Head of caudate nucleus (tissue), 42 donors: Measurements from ENCODE around the gene EML6.

ENCODE experiments used
- DNase-seq, 42 donors: peaks; one replicate each; pipeline versions ENCODE4 v3.0.0 to v3.0.0-alpha.2; 2020 to 2021; ENCODE audit warnings: mixed read lengths in 7 of 42
- intact Hi-C: fragments of 100-400 bp; cut with DNase I; formaldehyde crosslinking; loops from one replicate; pipeline ENCODE4 v1.15.0; 2022

EML6 gene

DNA sequence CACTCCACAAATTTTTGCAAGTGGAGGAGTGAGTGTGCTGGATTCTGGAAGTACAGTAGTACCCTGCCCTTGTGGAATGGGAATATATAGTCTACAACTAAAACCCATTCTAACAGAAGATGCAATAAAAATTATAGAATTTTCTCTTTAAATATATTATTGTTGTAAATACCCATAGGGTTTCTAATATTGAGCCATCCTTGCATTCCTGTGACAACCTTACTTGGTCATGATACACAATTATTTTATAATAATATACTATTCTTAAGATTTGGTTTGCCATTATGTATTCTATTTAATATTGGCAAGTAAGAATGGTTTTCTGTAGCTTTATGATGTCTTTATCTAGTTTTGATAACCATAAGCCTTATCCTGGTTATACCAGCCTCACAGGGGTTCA lies 52.2 kb downstream of the EML6 start:
- intact Hi-C loops, result no loop called here
- no peak for DNase-seq

DNA sequence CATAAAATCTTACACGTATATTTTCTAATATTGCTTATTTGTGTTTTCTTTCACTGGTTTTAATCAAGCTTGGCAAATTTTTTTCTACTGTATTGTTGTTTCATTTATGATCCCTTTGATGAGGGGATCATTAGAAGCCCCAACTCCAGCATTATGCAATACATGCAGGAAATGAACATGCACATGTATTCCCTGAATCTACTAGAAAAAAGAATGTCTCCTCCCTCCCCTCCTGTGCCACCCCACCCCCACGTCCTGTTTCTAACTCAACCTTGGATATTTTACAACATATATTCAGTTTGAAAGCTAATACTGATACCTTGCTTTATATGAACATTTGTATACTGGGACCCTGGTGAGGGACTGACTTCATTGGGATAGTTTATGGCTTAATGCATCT lies 53.0 kb downstream of the EML6 start:
- DNase-seq, result no peak
- intact Hi-C loops, result no loop called here

DNA sequence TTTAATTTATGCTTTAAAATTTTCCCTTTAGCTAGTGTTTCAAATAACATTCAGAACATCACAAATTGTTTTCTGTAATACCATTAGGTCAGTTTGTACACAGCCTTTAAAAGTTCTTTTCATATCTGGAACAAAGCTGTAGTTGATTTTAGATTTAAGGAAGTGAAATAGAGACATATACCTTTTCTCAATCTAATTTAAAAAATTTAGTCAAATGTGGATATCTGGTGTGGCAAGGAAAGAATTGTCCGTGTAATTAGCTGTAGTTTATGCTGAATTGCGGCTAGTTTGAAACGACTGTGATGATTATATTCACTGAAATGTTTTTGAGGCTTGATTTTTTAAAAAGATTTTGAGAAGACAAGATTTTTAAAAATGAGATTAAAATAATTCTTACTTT lies 59.9 kb downstream of the EML6 start:
- intact Hi-C loops, result no loop called here
- no peak for DNase-seq

DNA sequence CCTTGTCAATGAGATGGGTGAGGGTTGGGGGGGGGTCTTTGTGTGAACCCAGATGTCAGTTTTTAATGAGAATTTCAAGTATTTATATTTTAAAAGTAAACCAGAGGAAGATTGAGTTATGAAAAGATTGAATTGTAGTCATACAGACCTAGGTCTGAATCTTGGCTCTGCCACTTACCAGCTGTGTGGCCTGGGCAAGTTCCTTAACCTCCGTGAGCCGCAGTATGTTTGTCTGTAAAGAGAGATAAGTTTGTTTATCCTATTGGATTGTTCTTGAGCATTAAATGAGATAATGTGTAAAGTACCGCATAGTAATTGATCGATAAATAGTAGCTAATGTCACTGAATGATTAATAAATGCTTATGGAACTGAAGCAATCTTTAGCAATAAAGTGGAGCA lies 63.8 kb downstream of the EML6 start:
- no peak for DNase-seq
- intact Hi-C loops, result no loop called here

DNA sequence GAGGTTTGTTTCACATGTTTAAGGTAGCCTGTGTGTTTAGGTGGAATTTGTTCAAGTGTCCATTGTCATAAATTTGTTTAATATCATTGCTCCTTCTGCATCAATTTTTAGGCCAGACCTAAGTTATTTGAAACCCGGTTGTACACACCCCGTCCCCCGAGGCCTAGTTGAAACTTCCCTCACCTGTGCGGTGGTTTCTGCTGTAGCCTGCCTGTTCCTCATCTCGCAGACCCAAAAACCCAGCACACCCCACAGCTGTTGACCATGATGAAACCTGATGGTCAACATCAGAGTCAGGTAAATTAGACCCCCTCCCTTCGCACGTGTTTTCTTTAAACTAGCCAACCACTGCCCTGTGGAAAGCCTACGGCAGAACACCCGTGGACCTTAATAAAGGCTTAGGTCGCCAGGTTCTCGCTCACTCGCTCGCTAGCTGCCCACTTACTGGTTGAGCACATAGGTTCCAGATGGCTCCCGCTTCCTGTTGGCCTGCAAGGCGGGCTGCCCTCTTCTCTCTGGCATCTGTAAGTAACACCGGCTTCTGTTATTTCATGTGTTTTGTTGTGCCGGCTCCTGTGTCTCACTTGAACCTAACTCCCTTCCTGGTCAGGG lies 64.4 kb downstream of the EML6 start:
- intact Hi-C loops, result no loop called here
- no peak for DNase-seq

DNA sequence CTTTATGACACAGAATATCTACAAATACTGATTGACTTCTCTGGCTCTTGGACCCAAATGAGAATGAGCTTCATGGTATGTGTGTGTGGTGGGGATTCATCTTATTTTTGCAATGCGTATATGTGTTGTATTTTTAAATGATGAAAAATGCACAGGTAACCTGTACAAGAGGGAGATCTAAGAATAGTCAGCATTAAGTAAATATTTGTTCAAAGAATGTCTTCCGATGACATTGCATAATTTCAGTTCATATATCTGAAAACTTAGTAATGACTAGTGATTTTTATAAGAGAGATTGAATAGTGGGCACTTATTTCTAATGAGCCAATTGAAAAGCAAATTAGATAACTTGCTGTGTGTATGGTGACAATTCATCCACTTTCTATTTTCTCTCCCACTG lies 66.4 kb downstream of the EML6 start:
- intact Hi-C loops, result no loop called here
- DNase-seq, result no peak

DNA sequence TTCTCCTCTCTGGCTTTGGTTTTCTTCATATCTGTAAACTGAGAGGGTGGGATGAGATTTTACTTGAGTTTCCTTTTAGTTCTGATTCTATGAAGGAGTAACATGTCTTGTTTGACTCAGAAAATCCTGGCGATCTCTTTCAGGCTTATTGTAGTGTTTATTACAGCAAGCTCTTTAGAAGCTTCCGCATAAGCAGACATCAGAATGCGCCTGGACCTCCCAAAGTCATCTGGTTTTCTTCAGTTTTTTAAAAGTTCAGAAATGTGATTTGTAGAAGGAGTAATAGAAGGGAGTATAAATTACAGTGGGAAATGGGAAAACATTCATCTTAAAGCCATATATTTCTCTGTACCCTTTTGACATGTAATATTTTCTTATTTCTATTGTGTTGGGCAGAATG lies 68.4 kb downstream of the EML6 start:
- intact Hi-C loops, result no loop called here
- no peak for DNase-seq

DNA sequence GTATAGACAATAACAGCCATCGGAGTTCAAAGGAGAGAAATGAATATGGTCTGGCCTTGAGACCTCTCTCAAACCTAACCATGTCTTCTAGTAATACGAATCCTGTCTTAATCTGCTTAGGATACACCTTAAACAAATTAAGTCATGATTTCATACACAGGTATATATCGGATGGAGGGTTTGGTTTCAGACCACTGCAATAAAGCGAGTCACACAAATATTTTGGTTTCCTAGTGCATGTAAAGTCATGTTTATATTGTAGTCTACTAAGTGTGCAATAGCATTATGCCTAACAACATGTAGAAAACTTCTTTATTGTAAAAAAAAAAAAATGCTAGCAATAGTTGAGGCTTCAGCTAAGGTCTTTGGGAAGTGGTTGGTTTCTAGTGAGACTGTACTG lies 73.8 kb downstream of the EML6 start:
- intact Hi-C loops, result no loop called here
- DNase-seq, result no peak

DNA sequence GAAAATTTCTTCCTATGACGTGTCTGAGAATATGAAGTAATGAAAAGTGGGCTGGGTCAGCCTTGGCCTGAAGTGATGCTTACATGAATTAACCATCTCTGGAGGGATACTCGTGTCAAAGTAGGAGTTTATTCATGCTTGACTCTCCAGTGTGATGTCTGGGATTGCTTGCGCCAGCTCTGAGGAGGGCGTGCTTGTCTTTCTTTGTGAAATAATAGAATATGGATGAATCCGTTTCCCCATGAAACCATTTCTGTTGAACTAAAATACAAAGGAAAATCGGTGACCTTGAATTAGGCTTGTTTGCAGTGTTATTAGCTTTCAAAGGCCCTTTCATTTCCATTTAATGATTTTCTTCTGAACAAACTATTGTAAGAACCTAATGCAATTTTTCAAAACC lies 77.9 kb downstream of the EML6 start:
- intact Hi-C loops, result no loop called here
- no peak for DNase-seq

DNA sequence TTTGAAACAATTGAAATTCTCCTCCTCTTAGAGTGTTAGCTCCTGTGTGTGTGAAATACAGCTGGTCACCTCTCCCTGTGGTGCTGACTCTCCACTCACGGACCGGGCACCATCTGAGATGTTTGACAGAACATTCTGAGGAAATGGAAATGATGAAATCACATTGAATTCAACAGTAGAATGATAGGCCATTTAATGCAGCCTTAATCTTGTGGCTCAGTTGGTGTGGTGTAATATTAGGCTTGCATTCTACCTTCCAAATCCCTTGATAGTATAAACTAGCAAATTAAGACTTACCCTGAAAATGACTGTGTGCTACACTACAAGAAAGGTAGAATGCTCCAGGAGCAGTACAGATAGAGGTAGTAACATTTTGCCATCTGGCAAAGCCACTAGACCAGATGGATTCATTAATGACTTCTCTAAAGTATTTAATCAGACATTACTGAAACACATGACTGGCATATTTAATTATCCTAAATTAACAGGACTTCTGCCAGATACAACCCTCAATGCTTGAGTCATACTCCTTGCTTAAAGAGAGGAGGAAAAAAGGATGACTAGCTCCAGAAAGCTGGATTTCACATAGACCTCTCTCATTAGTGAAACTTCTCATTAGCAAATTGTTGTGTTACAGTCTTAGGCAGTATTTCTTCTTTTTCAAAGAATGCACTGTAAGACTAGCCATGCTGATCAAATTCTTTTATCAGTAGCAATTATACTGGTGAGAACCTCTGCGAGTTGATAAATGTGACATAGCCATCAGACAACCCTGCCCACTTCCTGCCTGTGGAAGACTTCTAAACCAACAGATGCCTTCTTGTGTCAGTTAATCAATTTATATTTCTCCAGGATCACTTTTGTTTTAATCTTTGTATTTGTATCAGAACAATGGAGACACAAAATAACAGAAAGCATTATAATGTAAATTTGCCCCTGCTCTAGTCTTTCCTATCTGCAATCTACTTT lies 80.6 kb downstream of the EML6 start:
- DNase-seq, result no peak
- intact Hi-C loops, result no loop called here

DNA sequence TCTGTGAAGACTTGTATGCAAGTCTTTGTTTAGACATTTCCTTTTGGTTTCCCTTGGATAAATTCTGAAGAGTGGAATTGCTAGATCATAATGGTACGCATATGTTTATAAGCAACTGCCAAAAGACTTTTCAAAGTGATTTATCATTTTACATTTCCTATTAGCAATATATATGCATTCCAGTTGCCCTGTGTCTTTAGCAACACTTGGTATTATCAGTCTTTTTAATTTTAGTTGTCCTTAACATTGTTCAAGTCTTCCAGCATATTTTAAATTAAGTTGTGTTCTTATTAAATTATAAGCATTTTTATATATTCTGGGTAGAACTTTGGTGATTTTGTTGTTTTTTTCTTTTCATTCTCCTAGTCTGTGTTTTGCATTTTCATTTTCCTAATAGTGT lies 81.8 kb downstream of the EML6 start:
- DNase-seq, result no peak
- intact Hi-C loops, result no loop called here

DNA sequence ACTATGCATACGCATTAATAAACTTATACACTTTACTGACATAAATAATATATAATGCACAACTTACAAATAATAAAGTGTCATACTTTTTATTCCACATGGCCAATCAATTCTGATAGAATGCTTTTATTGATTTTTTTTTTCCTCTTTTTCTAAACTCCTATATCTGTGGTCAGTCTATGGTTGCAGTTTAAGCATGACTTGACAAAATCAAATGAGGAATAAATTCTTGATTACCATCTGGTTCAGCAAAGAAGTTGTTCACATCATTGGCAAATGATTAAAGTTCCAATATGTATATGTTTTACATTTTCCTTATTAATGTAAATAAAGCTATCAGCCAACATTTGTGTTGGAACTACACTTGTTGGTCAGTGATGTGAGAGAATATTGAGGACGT lies 83.5 kb downstream of the EML6 start:
- no peak for DNase-seq
- intact Hi-C loops, result no loop called here

DNA sequence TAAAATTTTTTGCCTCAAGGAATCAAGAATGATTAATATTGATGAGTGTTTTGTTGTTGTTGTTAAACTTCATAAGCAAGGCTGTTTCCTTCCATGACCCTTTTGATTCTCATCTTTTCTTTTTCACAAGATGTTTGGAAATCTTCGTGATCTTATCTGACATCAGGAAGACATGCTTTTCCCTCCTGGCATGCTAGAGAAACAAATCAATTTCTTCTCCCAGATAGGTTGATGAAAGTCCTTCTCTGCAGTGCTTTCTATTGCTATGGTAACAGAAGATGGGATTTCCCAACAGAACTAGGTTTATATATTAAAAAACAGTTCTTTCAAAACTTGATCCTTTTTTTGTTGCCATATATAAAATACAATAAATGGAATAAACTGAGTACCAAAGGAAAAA lies 85.2 kb downstream of the EML6 start:
- intact Hi-C loops, result no loop called here
- no peak for DNase-seq

DNA sequence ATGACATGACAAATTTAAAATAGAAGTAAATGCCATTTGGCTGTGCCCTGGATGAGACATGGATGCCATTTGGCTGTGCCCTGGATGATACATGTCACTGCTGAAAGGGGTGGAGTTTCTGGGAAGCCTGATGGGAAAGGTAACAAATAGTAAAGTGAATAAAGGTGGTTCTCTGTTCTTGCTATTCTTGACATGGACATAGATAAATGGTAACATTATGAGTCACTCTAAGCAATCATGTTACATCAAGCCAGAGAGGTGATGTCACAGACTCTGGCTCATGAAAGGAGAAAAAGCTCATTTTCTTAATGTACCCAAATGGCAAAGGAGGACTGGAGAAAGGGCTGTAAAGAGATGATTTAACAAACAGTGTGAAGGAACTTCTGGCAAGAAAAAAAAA lies 86.4 kb downstream of the EML6 start:
- intact Hi-C loops, result no loop called here
- DNase-seq, result no peak

DNA sequence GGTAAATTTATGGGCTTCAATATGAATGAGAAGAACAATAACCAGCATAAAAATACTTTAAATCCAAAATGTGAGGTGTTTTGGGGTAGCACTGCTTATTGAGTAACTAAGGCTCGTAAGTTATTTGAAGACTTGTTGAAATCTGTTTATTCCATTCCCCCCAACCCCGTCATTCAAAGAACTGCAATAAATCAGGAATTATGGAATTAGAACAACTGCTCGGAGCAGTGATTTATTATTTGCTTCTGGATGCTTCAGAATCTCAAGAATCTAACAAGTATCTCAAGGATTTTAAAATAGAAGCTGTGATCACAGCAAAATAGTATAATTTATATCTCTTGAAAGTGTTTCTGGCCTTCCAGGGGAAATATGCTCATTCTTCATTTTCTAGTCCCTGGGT lies 86.8 kb downstream of the EML6 start:
- DNase-seq, result no peak
- intact Hi-C loops, result no loop called here

DNA sequence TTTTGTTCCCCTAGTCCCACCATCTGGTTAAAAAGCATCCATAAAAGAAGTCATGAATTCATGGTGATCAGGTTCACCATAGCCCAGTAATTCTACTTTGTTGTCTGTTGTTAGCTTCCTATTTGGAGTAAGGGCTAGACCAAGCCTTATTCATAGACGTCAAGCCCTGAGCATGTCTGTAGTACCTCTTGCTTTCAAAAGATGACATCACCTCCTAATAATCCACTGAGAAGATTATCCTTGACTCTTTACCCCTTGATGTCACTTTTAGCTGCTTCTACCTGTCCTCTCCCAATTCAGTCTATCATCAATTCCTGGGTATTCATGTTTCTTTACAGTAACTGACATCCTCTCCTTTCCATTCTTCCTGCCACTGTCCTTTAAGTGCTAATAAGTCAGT lies 90.1 kb downstream of the EML6 start:
- intact Hi-C loops, result no loop called here
- DNase-seq, result no peak

DNA sequence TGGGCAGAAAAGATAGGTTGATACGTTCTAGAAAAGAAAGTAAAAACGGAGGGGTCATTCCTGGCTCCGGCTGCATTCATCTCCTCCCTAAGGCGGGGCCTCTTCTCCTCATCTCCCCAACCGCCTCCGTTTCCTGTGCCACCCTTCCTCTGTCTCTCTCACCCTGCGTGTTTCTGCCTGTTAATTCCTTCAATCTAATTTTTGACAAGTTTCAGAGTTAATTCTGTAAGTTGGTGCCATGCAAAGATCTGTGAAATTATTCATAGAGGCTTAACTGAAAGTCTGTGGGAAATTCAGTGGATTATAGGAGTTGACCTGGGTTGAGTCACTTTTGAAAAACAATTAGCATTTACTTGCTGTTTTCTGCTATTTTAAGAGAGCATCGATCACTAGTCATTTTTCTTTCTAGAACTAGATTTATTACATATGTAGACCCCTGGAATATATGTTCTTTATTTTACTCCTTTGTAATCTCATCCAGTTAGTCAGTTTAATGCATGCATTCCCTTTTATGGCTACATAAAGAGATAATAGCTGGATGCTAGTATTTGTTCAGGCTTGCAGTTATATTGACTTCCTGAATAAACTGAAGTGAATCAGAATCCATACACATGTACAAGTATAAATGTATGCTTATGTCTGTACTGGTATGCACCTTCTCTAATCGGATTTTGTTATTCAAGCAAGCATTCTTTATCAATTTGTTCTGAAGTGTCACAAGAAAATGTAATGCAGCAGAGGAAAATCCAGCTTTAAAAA lies 91.1 kb downstream of the EML6 start:
- peak in 3 of 42 donors; percentile 14 to 19 (median 18) for DNase-seq
- intact Hi-C loops, result no loop called here

DNA sequence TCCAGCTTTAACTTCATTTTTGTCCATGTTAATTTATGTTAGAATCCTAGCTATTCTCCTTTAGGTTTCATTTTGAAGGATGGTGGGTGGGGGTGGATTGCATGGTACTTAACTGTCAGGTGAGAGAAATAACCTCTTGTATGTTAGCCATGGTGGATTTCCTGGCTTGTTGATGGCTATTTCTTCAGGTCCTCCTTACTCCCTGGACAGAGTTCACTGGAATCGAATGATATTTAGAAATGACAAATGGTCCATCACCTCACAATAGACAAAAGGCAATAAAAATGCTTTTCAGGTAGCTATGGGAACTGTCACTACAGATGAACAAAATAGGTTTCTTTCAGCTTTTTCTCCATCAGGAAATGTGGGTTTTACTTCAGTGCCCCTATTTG lies 91.7 kb downstream of the EML6 start:
- intact Hi-C loops, result no loop called here
- no peak for DNase-seq

DNA sequence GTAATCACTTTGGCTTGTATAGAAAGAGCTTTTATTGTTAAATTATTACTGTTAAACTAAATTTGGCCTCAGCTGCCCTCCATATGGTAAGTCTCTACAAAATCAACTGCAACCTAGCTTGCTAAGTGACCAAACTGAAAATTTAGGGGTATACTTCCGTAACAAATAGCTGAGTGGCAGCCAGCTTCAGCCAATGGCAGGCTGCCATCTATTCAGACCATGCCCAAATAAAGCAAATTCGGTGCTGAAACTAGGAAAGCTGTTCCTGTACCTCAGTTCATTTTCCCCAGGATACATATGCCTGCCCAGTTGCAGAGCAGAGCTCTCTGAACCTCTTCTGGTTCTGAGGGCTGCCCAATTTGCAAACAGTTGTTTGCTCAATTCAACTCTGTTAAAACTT lies 94.8 kb downstream of the EML6 start:
- DNase-seq, result no peak
- intact Hi-C loops, result no loop called here

DNA sequence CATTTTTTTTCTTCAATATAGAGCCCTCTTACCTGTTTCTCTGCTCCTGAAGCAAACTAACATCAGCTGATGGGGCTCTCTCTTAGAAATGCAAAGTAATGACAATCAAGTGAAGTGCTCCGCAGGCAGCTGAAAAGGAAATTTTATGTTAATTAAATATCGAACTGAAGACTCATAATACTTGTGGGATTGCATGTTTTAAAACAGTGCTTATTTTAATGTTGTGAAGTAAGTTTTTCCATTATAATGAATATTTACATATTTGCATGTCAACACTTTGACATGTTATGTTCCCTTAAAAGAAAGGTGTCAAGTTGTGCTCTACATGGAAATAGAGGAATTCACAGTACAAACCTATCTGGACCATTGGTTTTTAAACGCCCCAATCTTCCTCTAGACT lies 97.1 kb downstream of the EML6 start:
- intact Hi-C loops, result no loop called here
- no peak for DNase-seq
